ENCODE results near the gene PREX1. TPM values are rescaled to one million over a fixed set of nuclear protein-coding genes. Genes with fewer than 3 reads are reported as not detected.

The PREX1 gene
- total and polyA plus RNA-seq, 2 donors (not counting 3 experiments of a cell fraction or from before 2014, with no cell fraction given), result 51.3 to 72.9 TPM

DNA sequence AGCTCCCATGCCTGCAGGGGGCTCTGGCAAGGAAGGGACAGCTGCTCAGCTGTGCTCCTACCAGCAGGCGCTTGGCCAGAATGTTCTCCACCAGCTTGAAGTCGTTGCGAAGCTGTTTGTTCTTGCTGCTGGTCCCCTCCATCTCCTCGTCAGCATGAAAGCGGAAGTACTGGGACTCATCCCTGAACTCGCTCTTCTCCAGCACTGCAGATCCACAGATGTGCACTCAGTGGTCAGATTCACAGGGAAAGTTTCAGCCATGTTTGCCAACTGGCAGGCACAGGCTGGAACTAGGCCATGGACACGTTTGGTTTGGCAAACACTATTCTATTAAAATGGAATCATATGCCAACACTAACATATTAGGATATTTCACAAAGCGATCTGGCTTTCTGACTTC, 167.9 kb downstream of the PREX1 start:
- POLR2A ChIA-PET, result interaction anchor here (0.7 kb wide), 1 partner anchor 224 kb away, joined by 3 read pairs; no protein-coding TSS in a partner anchor
- Histone ChIP-seq H3K79me2 (ENCODE audit: control insufficient read depth, insufficient read depth, low read length) (no peaks in the 10 kb centered on the region), H3K4me1 (ENCODE audit: control insufficient read depth, extremely low read depth, insufficient read depth, low read length) (peaks cover 3% of the 10 kb centered on the region), H3K27ac (ENCODE audit: insufficient read depth, low read depth, low read length) (no peak overlapping the region), H3K4me2 (ENCODE audit: insufficient read depth, low read length) (no peak overlapping the region), H3K27me3 (ENCODE audit: control insufficient read depth in 2 of 2, insufficient read depth in 2 of 2, low read length in 2 of 2) (no peaks in the 10 kb centered on the region), H4K20me1 (replicated peaks; ENCODE audit: control insufficient read depth, extremely low read depth, insufficient read depth, low read length) (no peaks in the 10 kb centered on the region), H3K36me3 (ENCODE audit: control insufficient read depth in 2 of 2, extremely low read depth in 1 of 2, insufficient read depth in 2 of 2, low read length in 2 of 2) (peaks cover 19 to 33% of the 10 kb centered on the region in 2 experiments), H3K9me3 (replicated peaks; ENCODE audit: control insufficient read depth, insufficient read depth, low read length) (no peaks in the 10 kb centered on the region), H2AFZ (ENCODE audit: low read depth, low read length) (no peak overlapping the region), H3K4me3 (replicated peaks in 1 of 3; ENCODE audit: insufficient read depth in 1 of 3, low read depth in 1 of 3, low read length in 3 of 3) (no peak overlapping the region), H3K9me1 (replicated peaks; ENCODE audit: control insufficient read depth, extremely low read depth, insufficient read depth, low read length) (no peaks in the 10 kb centered on the region), H3K9ac (replicated peaks; ENCODE audit: extremely low read depth, insufficient read depth, low read length) (no peak overlapping the region)
- TF ChIP-seq GATA2 (IDR thresholded peaks at IDR 0.05; ENCODE audit: insufficient read depth, insufficient read length, low read depth, low read length) (no peak), MYC (IDR thresholded peaks at IDR 0.05; ENCODE audit: low read depth, low read length) (no peak), FOS (IDR thresholded peaks at IDR 0.05; ENCODE audit: borderline replicate concordance, insufficient read depth, low read length) (no peak)
- TF ChIP-seq, protein P1, sequence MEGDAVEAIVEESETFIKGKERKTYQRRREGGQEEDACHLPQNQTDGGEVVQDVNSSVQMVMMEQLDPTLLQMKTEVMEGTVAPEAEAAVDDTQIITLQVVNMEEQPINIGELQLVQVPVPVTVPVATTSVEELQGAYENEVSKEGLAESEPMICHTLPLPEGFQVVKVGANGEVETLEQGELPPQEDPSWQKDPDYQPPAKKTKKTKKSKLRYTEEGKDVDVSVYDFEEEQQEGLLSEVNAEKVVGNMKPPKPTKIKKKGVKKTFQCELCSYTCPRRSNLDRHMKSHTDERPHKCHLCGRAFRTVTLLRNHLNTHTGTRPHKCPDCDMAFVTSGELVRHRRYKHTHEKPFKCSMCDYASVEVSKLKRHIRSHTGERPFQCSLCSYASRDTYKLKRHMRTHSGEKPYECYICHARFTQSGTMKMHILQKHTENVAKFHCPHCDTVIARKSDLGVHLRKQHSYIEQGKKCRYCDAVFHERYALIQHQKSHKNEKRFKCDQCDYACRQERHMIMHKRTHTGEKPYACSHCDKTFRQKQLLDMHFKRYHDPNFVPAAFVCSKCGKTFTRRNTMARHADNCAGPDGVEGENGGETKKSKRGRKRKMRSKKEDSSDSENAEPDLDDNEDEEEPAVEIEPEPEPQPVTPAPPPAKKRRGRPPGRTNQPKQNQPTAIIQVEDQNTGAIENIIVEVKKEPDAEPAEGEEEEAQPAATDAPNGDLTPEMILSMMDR (IDR thresholded peaks at IDR 0.05; ENCODE audit: extremely low read depth in 1 of 2, insufficient read depth in 1 of 2, low read depth in 1 of 2, low read length in 2 of 2), result peak in 1 of 2 donors; percentile 1
- intact Hi-C loops (cut with micrococcal nuclease) (no loop called here), dilution Hi-C loops (cut with MboI; ENCODE audit: extremely low pct_ligation_motif_present, low sequenced_read_pairs) (loop anchor here (25.0 kb wide), 1 partner anchor 252 kb away; the partner anchor contains the start of gene ARFGEF2)
- peak; percentile 42 for DNase-seq (ENCODE audit: low read depth, low spot score)
- CTCF ChIA-PET, result interaction anchor here (1.0 to 1.6 kb wide), 5 partner anchors 24 to 245 kb away, joined by 3 to 11 read pairs (median 5); no protein-coding TSS in a partner anchor
- no TSS peak for BruUV-seq (replicated peaks)
- no peak for FAIRE-seq

DNA sequence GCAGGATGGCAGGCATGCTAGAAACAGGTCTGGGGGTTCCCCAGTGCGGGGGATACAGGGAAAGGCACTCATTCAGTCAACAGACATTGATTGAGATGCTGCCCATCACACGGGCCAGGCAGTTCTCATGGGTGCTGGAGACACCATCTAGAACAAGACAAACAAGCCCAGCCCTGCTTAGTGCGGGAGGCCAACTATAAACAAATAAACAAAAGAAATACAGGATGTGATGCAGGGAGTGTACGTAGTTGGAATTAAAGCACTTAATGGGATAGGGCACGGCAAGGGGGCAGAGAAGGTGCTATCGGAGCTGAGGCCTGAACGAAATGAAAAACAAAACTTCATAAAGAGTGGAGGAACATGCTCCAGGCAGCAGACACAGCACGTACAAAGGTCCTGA, 169.3 kb downstream of the PREX1 start:
- no peak overlapping the region for H3K9ac ChIP-seq (replicated peaks; ENCODE audit: extremely low read depth, insufficient read depth, low read length)
- ChIA-PET CTCF (interaction anchor here (1.3 to 3.1 kb wide), 12 partner anchors 11 to 326 kb away, joined by 5 to 126 read pairs (median 18); partner anchors contain the start of gene PREX1), POLR2A (no interaction called here)
- H4K20me1 ChIP-seq (replicated peaks; ENCODE audit: control insufficient read depth, extremely low read depth, insufficient read depth, low read length), result no peaks in the 10 kb centered on the region
- no TSS peak for BruUV-seq (replicated peaks)
- no peaks in the 10 kb centered on the region for H3K79me2 ChIP-seq (ENCODE audit: control insufficient read depth, insufficient read depth, low read length)
- FAIRE-seq (no peak), DNase-seq (ENCODE audit: low read depth, low spot score) (no peak)
- no peaks in the 10 kb centered on the region for H3K9me3 ChIP-seq (replicated peaks; ENCODE audit: control insufficient read depth, insufficient read depth, low read length)
- H3K4me1 ChIP-seq (ENCODE audit: control insufficient read depth, extremely low read depth, insufficient read depth, low read length), result peaks cover 3% of the 10 kb centered on the region
- no peak overlapping the region for H3K4me2 ChIP-seq (ENCODE audit: insufficient read depth, low read length)
- TF ChIP-seq FOS (IDR thresholded peaks at IDR 0.05; ENCODE audit: borderline replicate concordance, insufficient read depth, low read length) (no peak), MYC (IDR thresholded peaks at IDR 0.05; ENCODE audit: low read depth, low read length) (no peak), GATA2 (IDR thresholded peaks at IDR 0.05; ENCODE audit: insufficient read depth, insufficient read length, low read depth, low read length) (no peak), POLR2AphosphoS5 (IDR thresholded peaks at IDR 0.05; ENCODE audit: insufficient read depth, low read depth, low read length) (no peak), EZH2 (IDR thresholded peaks at IDR 0.05; ENCODE audit: borderline replicate concordance, low read depth, low read length, severe bottlenecking) (no peak)
- peak overlapping the region; percentile 7 for H3K27ac ChIP-seq (ENCODE audit: insufficient read depth, low read depth, low read length)
- H3K36me3 ChIP-seq (ENCODE audit: control insufficient read depth in 2 of 2, extremely low read depth in 1 of 2, insufficient read depth in 2 of 2, low read length in 2 of 2), result peaks cover 19 to 43% of the 10 kb centered on the region in 2 experiments
- no peaks in the 10 kb centered on the region for H3K9me1 ChIP-seq (replicated peaks; ENCODE audit: control insufficient read depth, extremely low read depth, insufficient read depth, low read length)
- intact Hi-C loops (cut with micrococcal nuclease), result no loop called here
- H2AFZ ChIP-seq (ENCODE audit: low read depth, low read length), result no peak overlapping the region
- H3K27me3 ChIP-seq (ENCODE audit: control insufficient read depth in 2 of 2, insufficient read depth in 2 of 2, low read length in 2 of 2), result no peaks in the 10 kb centered on the region
- dilution Hi-C loops (cut with MboI; ENCODE audit: extremely low pct_ligation_motif_present, low sequenced_read_pairs), result loop anchor here (25.0 kb wide), 1 partner anchor 254 kb away; the partner anchor contains the start of gene ARFGEF2
- no peak overlapping the region for H3K4me3 ChIP-seq (replicated peaks in 1 of 3; ENCODE audit: insufficient read depth in 1 of 3, low read depth in 1 of 3, low read length in 3 of 3)
